Endothelial cell of umbilical vein (primary cell): ENCODE measurements around the gene CSK.

Experiments used
- EZH2 ChIP-seq: IDR thresholded peaks from 2 replicates; pipeline ENCODE4 v1.6.1; 2012; ENCODE audit warnings: borderline replicate concordance, low read depth, mild to moderate bottlenecking, moderate library complexity, low read length, inconsistent platforms; ENCODE audit not compliant: severe bottlenecking
- JUN ChIP-seq: IDR thresholded peaks from 2 replicates; pipeline ENCODE4 v1.6.1; 2011; ENCODE audit warnings: borderline replicate concordance, low read depth; ENCODE audit not compliant: insufficient read length, insufficient read depth
- POLR2A ChIP-seq: IDR thresholded peaks from 2 replicates; pipeline ENCODE4 v1.6.1; 2012; ENCODE audit warnings: low read depth, mild to moderate bottlenecking, control low read depth, low read length
- POLR2AphosphoS5 ChIP-seq: IDR thresholded peaks from 2 replicates; pipeline ENCODE4 v1.6.1; 2012; ENCODE audit warnings: low read depth, mild to moderate bottlenecking, control low read depth, low read length, moderate library complexity; ENCODE audit not compliant: insufficient read depth
- TF ChIP-seq, protein P1 (sequence below), 2 donors: IDR thresholded peaks; 1 replicate in 1 of 2; 2 replicates in 1 of 2; pipeline ENCODE4 v1.5.1; 2011; ENCODE audit warnings: low read length in 2 of 2, mild to moderate bottlenecking in 2 of 2, moderate library complexity in 2 of 2, control low read depth in 1 of 2, inconsistent platforms in 1 of 2, low read depth in 1 of 2; ENCODE audit not compliant: insufficient read depth in 1 of 2; ENCODE audit errors: extremely low read depth in 1 of 2

DNA sequence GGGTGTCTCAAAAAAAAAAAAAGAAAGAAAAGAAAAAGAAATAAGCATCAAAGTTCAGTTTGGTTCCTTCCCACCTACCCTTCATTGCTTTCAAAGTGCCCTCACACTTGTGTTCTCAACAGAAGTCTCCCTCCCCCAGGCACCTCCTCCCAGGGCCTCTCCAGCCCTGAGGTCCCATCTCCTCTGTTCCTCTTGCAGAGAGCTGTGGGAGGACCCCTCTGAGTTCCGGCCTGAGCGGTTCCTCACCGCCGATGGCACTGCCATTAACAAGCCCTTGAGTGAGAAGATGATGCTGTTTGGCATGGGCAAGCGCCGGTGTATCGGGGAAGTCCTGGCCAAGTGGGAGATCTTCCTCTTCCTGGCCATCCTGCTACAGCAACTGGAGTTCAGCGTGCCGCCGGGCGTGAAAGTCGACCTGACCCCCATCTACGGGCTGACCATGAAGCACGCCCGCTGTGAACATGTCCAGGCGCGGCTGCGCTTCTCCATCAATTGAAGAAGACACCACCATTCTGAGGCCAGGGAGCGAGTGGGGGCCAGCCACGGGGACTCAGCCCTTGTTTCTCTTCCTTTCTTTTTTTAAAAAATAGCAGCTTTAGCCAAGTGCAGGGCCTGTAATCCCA, 27.2 kb upstream of the CSK start:
- TF ChIP-seq POLR2AphosphoS5 (no peak), EZH2 (no peak), POLR2A (no peak), JUN (no peak)
- TF ChIP-seq, protein P1, sequence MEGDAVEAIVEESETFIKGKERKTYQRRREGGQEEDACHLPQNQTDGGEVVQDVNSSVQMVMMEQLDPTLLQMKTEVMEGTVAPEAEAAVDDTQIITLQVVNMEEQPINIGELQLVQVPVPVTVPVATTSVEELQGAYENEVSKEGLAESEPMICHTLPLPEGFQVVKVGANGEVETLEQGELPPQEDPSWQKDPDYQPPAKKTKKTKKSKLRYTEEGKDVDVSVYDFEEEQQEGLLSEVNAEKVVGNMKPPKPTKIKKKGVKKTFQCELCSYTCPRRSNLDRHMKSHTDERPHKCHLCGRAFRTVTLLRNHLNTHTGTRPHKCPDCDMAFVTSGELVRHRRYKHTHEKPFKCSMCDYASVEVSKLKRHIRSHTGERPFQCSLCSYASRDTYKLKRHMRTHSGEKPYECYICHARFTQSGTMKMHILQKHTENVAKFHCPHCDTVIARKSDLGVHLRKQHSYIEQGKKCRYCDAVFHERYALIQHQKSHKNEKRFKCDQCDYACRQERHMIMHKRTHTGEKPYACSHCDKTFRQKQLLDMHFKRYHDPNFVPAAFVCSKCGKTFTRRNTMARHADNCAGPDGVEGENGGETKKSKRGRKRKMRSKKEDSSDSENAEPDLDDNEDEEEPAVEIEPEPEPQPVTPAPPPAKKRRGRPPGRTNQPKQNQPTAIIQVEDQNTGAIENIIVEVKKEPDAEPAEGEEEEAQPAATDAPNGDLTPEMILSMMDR (IDR thresholded peaks at IDR 0.05; ENCODE audit: extremely low read depth in 1 of 2, insufficient read depth in 1 of 2, low read depth in 1 of 2, low read length in 2 of 2) = no peak
